ENCODE measurements around the gene PIWIL1.

DNA sequence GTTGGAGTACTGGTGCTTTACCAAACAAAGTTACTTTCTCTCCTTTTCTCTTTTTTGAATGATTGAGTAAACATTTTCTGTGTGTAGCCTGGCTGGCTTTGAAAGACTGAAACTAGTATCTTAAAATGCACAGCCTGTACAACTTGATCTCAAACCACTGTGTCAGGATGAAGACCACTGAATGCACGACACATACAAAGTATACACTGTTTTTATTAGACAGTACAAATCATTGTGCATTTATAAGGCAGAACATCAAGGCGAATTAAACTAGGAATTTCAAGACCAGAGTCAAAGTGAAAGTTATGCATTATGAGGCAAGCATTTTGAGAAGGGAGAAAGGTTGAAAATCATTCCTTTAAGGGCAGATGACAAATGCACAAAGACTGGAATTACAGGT, 59.0 kb downstream of the PIWIL1 start:
- TF ChIP-seq, protein P1, sequence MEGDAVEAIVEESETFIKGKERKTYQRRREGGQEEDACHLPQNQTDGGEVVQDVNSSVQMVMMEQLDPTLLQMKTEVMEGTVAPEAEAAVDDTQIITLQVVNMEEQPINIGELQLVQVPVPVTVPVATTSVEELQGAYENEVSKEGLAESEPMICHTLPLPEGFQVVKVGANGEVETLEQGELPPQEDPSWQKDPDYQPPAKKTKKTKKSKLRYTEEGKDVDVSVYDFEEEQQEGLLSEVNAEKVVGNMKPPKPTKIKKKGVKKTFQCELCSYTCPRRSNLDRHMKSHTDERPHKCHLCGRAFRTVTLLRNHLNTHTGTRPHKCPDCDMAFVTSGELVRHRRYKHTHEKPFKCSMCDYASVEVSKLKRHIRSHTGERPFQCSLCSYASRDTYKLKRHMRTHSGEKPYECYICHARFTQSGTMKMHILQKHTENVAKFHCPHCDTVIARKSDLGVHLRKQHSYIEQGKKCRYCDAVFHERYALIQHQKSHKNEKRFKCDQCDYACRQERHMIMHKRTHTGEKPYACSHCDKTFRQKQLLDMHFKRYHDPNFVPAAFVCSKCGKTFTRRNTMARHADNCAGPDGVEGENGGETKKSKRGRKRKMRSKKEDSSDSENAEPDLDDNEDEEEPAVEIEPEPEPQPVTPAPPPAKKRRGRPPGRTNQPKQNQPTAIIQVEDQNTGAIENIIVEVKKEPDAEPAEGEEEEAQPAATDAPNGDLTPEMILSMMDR (conservative IDR thresholded peaks at IDR 0.05) = no peak
- no peak for TF ChIP-seq EZH2 (IDR thresholded peaks at IDR 0.05; ENCODE audit: low read depth)
